Tibial nerve (tissue), 4 donors: ENCODE data around the gene LPO.

ENCODE experiments used
- EP300 ChIP-seq, 2 donors: sonication (generic); formaldehyde crosslinking; IDR thresholded peaks; one replicate each; pipeline ENCODE4 v1.6.1; 2017; ENCODE audit warnings: antibody characterized with exemption in 2 of 2, mild to moderate bottlenecking in 1 of 2
- POLR2A ChIP-seq, 2 donors: fragments of 450-650 bp; IDR thresholded peaks; one replicate each; pipeline ENCODE4 v1.6.1; 2017; ENCODE audit warnings: antibody characterized with exemption in 2 of 2, mild to moderate bottlenecking in 2 of 2, moderate library complexity in 2 of 2
- TF ChIP-seq, protein P1 (sequence below), 5 experiments: fragments of 200-600 bp in 3 of 5; fragments of 450-650 bp in 2 of 5; sonication (generic) in 3 of 5; IDR thresholded peaks; one replicate each; pipeline ENCODE4 v1.5.1; 2016 to 2019; ENCODE audit warnings: antibody characterized with exemption in 5 of 5, mild to moderate bottlenecking in 3 of 5, moderate library complexity in 2 of 5

- no peak for TF ChIP-seq POLR2A (IDR thresholded peaks at IDR 0.05)
- TF ChIP-seq, protein P1, sequence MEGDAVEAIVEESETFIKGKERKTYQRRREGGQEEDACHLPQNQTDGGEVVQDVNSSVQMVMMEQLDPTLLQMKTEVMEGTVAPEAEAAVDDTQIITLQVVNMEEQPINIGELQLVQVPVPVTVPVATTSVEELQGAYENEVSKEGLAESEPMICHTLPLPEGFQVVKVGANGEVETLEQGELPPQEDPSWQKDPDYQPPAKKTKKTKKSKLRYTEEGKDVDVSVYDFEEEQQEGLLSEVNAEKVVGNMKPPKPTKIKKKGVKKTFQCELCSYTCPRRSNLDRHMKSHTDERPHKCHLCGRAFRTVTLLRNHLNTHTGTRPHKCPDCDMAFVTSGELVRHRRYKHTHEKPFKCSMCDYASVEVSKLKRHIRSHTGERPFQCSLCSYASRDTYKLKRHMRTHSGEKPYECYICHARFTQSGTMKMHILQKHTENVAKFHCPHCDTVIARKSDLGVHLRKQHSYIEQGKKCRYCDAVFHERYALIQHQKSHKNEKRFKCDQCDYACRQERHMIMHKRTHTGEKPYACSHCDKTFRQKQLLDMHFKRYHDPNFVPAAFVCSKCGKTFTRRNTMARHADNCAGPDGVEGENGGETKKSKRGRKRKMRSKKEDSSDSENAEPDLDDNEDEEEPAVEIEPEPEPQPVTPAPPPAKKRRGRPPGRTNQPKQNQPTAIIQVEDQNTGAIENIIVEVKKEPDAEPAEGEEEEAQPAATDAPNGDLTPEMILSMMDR (IDR thresholded peaks at IDR 0.05), result no peak
- TF ChIP-seq EP300 (IDR thresholded peaks at IDR 0.05), result no peak
Measured at GRCh38 chr17:58215685-58216084, 22.7 kb upstream of the LPO start.
